Activated CD4-positive, CD25-positive, alpha-beta regulatory T cell (primary cell): ENCODE results near the gene TREML2.
"Not testable (repeated sequence)": the region's sequence is repeated elsewhere in the genome, so short reads cannot be mapped to it uniquely, and the experiment has no call there.

Source experiments
- DNase-seq, 4 experiments: peaks; one replicate each; lab custom pipeline; 2025; lab: John Stamatoyannopoulos, UW

The TREML2 gene

DNA sequence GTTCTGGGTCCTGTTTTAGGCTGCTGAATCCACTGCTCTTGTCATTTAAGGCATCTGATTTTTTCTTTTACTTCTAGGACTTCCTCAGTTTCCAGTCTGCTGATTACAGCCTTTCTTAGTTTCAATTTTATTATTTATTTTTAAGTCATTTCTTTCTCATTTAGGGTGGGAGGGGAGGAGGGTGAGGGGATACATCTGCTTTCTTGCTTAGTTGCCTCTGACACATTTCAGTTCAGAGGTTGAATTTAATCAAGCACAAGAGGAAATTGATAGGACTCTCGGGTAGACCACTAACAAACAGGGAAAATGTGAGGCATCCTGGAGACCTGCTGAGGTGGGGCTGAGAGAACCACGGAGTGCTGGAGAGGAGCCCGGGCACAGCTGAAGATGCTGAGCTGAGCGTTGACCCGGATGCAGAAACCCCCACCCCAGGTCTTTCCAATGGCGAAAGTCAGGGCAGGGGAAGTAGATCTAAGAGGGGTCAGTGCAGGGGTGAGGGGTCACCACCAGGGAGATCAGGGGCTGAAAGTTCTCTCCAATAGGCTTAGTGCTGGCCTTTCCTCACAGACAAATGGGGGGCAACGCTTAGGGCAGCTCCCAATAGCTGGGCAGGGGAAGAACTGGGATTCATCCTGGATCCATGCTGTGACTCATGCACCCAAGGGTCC lies 7.6 kb upstream of the TREML2 start:
- DNase-seq, result no peak

- no peak for DNase-seq
Measured at GRCh38 chr6:41204156-41204555, 3.2 kb upstream of the TREML2 start.

GRCh38 chr6:41201764-41202173 lies 820 bp upstream of the TREML2 start:
- no peak for DNase-seq

DNA sequence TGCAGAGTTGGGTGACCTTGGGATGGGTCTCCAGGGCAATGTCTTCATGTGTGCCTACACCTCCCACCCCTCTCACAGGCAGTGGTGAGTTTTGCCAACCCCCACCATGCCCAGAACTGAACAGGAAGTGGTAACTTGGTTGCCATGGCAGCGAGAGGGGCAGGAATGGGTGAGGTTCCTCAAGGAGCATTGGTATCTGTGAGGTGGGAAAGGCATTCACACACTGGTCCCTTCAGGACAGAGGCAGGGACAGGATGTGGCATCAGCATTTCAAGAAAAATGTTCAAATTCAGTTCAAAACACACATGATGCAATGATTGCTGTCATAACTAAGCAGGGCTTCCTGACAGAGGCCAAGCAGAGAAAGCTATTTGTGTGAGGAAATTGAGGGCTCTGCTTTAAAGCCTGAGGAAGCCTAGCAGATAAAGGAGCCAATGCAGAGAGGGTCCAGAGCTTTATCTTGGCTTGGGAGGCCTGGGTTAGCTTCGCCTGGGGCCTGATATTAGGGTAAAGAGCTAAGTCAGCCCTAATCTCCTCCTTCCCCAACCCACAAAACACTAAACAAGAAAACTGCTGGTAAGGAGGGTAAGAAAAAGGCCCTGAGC lies 551 bp downstream of the TREML2 start:
- peak in 2 of 4 experiments; percentile 24 to 40 for DNase-seq

DNA sequence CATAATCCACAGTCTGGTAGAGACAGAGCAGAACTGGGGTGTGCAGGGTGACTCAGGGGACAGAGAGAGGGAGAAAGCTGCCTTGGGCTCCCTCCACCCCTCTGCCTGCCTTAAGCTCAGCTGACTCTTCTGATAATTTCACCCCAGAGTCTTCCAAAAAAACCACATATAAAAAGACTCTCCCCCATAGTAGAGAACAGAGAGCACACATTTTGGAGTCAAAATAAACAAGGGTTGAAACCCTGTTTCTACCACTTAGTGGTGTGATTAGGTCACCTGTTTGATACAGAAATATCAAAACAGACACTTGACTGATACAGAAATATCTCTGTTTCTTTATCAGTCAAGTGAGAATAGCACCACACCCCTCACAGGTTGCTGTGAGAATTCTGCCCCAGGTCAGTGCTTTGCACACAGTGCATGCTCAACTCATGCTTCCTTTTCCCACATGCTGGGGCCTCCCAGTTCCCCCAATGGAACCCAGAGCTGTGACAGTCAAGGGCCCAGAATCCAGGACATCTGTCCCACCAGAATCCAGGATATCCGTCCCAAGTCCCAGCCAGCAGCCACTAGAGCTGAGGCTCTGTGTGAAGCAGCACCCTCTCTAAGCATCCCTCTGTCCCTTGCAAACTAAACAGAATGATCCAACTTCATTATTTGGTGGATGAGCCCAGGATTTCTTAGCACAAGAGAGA lies 1.2 kb downstream of the TREML2 start:
- DNase-seq, result no peak

DNA sequence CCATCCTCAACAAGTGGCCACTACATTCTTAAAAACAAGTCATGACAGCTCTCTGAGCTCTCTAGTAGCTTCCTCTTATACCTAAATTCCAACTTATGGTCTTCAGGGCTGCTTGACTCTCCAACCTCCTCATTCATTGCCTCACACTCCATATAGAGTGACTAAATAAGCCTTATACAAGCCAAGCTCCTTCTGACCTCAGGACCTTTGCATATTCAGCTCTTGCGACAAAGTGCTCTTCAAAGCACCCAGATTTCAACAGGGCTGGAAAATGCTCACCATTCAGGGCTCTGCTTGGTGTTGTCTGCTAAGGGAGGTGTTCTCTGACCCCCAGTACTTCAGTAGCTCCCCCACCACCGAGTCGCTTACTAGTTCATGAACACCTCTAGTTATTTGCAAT lies 3.7 kb downstream of the TREML2 start:
- DNase-seq, result no peak

DNA sequence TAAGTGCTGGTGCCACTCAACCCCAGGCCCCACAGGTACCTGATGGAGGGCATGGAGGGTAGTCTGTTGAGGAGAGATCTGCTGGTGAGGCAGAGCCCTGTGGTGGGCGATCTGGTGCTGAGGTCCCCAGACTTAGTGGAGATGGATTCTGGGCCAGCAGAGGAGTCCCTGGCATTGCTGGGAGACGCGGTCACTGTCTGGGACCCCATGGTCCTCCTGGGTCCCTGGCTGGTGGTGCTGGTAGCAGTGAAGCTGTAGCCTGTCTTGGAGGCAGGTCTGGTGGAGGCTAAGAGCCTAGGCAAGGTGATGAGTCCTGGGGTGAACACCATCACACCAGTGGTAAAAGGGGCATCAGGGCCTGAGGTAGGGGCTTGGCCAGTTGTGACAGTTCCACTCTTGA lies 6.6 kb downstream of the TREML2 start:
- DNase-seq, result no peak

GRCh38 chr6:41193884-41194283 lies 7.1 kb downstream of the TREML2 start:
- no peak for DNase-seq

DNA sequence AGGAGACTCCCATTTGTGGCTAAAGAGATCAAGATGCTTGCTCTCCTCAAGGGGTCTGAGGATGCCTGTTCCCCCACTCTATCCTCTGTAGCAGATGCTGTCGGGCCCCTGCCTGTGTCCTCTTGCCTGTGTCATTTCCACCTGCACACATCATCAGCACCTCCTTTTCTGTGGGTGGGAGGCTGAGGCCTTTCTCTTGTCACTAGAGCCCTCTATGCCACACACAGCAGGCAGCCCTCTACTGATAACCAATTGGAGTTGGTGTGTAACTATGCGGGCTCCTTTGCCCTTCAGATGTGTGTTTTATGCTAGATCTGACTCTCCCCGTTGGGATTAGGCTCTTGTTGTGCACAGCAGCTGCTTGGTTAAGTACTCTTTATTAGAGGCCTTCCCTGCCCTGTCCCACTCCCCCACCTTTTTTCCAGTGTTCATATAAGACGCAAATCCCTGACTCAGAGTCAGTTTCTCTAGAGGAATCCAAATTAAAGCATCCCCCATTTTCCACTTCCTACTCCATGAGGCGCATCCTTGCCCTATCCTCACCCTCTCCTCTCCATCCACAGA lies 7.7 kb downstream of the TREML2 start:
- no peak for DNase-seq

DNA sequence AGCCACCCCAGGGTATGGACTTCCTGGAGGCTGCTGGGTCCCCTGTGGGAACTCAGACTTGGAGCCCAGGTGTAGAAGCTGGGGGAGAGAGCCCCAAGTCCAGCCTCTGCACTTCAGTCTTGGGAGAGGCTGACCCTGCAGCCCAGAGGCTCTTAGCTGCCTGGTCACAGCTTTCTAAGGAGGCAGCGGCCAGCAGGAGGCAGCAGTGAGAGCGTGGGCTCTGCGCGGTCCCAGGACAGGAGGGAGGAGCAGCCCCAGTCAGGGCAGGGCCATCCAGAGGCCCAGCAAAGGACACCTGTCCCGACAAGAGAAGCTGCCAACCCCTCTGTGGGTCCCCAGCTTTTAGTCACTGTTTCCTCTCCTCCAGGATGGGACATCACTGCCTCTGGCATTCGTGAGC lies 9.4 kb downstream of the TREML2 start:
- peak in 1 of 4 experiments; percentile 22 for DNase-seq

- no peak for DNase-seq
Measured at GRCh38 chr6:41190791-41191190, 10.2 kb downstream of the TREML2 start.

- no peak for DNase-seq
Measured at GRCh38 chr6:41189967-41190366, 11.0 kb downstream of the TREML2 start.

DNA sequence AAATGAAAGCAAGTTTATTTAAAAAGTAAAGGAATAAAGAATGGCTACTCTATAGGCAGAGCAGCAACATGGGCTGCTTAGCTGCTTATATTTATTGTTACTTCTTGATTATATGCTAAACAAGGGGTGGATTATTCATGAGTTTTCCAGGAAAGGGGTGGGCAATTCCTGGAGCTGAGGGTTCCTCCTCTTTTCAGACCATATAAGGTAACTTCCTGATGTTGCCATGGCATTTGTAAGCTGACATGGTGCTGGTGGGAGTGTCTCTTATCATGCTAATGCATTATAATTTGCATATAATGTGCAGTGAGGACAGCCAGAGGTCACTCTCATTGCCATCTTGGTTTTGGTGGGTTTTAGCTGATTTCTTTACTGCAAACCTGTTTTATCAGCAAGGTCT lies 11.9 kb downstream of the TREML2 start:
- DNase-seq, result not testable (repeated sequence)

- no peak for DNase-seq
Measured at GRCh38 chr6:41187924-41188886, 12.7 kb downstream of the TREML2 start.

DNA sequence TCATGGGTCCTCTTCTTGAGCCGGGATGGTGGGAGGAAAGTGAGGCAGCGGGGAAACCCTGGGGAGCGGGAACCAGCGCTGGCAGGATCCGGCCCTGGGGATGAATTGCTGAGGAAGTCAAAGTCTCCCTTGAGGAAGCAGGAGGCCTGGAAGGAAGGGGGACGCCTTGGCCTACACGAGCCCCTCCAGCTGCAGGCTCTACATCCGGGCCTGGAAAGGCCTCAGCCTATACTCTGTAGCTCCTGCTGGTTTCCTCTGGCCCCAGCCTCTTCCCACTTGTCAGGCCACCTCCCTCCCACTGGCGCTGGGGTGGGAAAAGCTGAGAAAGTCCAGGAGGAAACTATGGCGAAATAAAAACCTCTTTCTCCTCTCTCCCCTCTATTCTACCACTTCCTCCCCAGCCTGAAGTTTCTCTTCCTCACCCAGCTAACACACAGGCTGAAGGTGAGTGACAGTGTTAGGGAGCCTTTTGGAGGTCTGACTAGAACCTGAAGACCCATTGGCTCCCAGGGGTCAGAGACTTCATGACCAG lies 14.9 kb downstream of the TREML2 start:
- DNase-seq, result no peak

- DNase-seq, result no peak
Measured at GRCh38 chr6:41184761-41185160, 16.2 kb downstream of the TREML2 start.

- peak in 1 of 4 experiments; percentile 5 for DNase-seq
Measured at GRCh38 chr6:41182069-41183034, 18.6 kb downstream of the TREML2 start.

DNA sequence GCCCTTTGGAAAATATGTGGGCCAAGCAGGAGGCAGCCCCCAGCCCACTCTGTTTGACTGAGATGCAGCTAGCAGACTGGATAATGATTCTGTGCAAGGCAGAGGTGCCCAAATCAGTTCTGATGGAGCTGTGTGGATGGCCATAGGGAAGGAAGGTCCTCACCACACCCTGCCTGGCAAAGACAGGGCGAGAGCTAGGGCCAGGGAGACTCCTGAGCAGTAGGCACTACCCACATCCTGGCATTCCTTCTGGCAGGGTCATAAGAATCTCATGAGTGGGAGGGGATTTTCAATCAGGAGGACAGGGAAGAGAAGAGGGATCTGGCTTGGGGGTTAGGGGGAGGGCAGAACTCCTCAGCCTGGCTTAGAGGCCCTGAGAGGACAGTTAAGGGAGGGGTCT lies 19.4 kb downstream of the TREML2 start:
- no peak for DNase-seq

DNA sequence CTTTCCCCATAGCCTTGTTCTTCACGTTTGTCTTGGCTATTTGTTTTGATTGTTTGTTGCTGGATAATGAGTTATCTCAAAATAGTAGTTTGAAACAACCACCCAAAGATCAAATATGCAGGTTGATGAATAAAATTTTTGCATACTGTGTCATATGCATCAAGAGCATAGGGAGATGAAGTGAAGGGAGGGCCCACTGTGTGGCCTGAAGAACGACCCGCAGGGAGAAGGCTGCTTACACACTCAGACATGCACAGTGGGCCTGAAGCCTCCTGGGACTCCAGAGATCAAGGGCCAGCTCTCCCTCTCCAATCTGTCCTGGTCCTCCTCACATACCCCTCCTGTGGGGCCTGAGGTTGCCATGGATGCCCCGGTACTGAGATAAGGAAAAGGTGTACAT lies 21.8 kb downstream of the TREML2 start:
- DNase-seq, result no peak

GRCh38 chr6:41177695-41178094 lies 23.3 kb downstream of the TREML2 start:
- DNase-seq, result no peak
